NCI-H345 treated with DMSO at 0.1 percent for 48 hours (cell line): ENCODE data around the gene SIRT2.
"Not testable (repeated sequence)": the region's sequence is repeated elsewhere in the genome, so short reads cannot be mapped to it uniquely, and the experiment has no call there.

Source experiments
- DNase-seq: peaks from one replicate; lab custom pipeline; 2025; ENCODE audit not compliant: unreplicated experiment; lab: John Stamatoyannopoulos, UW

Gene SIRT2

GRCh38 chr19:38869160-38869835 lies 30.1 kb downstream of the SIRT2 start:
- DNase-seq = no peak

GRCh38 chr19:38868551-38868950 lies 30.9 kb downstream of the SIRT2 start:
- DNase-seq = no peak

GRCh38 chr19:38867171-38867780 lies 32.1 kb downstream of the SIRT2 start:
- DNase-seq = no peak

GRCh38 chr19:38862321-38863059 lies 36.9 kb downstream of the SIRT2 start:
- DNase-seq = peak; percentile 71

- DNase-seq = no peak
Measured at GRCh38 chr19:38861368-38861767, 38.0 kb downstream of the SIRT2 start.

GRCh38 chr19:38859631-38860204 lies 39.7 kb downstream of the SIRT2 start:
- not testable (repeated sequence) for DNase-seq

GRCh38 chr19:38856813-38857212 lies 42.6 kb downstream of the SIRT2 start:
- DNase-seq = no peak

GRCh38 chr19:38855751-38856150 lies 43.7 kb downstream of the SIRT2 start:
- DNase-seq = not testable (repeated sequence)

- not testable (repeated sequence) for DNase-seq
Measured at GRCh38 chr19:38854961-38855360, 44.5 kb downstream of the SIRT2 start.

GRCh38 chr19:38853214-38853613 lies 46.2 kb downstream of the SIRT2 start:
- DNase-seq = no peak

- no peak for DNase-seq
Measured at GRCh38 chr19:38852231-38853044, 47.0 kb downstream of the SIRT2 start.

- peak; percentile 94 for DNase-seq
Measured at GRCh38 chr19:38851622-38852230, 47.7 kb downstream of the SIRT2 start.

- no peak for DNase-seq
Measured at GRCh38 chr19:38850976-38851621, 48.3 kb downstream of the SIRT2 start.

- peak; percentile 94 for DNase-seq
Measured at GRCh38 chr19:38850436-38850975, 48.9 kb downstream of the SIRT2 start.

GRCh38 chr19:38849860-38850435 lies 49.5 kb downstream of the SIRT2 start, which contains the start of gene HNRNPL:
HNRNPL (minus strand) TSS chr19:38849986; CDS start chr19:38849966, 20 bp downstream.
- peak; percentile 100 for DNase-seq

- DNase-seq = peak; percentile 99
Measured at GRCh38 chr19:38849147-38849859, 50.1 kb downstream of the SIRT2 start.

- DNase-seq = no peak
Measured at GRCh38 chr19:38848299-38849146, 50.9 kb downstream of the SIRT2 start.

GRCh38 chr19:38846097-38846496 lies 53.3 kb downstream of the SIRT2 start:
- DNase-seq = no peak
